OCI-LY3 (cell line): ENCODE results near the gene CHRNB1.

Source experiments
- H2AFZ ChIP-seq: fragments of 200-600, 300-600 bp; shearing (Covaris generic); 2 replicates; pipeline ENCODE4 v1.6.0; 2014; ENCODE audit warnings: antibody characterized with exemption, low read depth, low read length
- H3K27ac ChIP-seq: fragments of 200-600, 300-600 bp; sonication (generic); 2 replicates; pipeline ENCODE4 v1.5.1; 2014; ENCODE audit warnings: mild to moderate bottlenecking, low read length, moderate library complexity, mixed read lengths
- H3K27me3 ChIP-seq: fragments of 200-600, 300-600 bp; sonication (generic); 2 replicates; pipeline ENCODE4 v1.6.1; 2014; ENCODE audit warnings: low read depth, low read length, mixed read lengths
- H3K36me3 ChIP-seq: fragments of 200-600, 300-600 bp; sonication (generic); replicated peaks from 2 replicates; pipeline ENCODE3; 2014; ENCODE audit warnings: low read depth, low read length, mixed read lengths
- H3K4me1 ChIP-seq: fragments of 300-600, 200-600 bp; sonication (generic); 2 replicates; pipeline ENCODE4 v1.6.1; 2014; ENCODE audit warnings: low read length, mixed read lengths
- H3K4me2 ChIP-seq: fragments of 200-600, 300-600 bp; sonication (generic); 2 replicates; pipeline ENCODE4 v1.6.1; 2014; ENCODE audit warnings: low read length, mixed read lengths
- H3K4me3 ChIP-seq: fragments of 300-600, 200-600 bp; sonication (generic); 2 replicates; pipeline ENCODE4 v1.5.1; 2014; ENCODE audit warnings: antibody characterized with exemption, mild to moderate bottlenecking, low read length, moderate library complexity
- H3K79me2 ChIP-seq: fragments of 300-600, 200-600 bp; shearing (Covaris generic); 2 replicates; pipeline ENCODE4 v1.6.1; 2014; ENCODE audit warnings: mild to moderate bottlenecking, low read length, mixed read lengths
- H3K9ac ChIP-seq: fragments of 300-600, 200-600 bp; shearing (Covaris generic); 2 replicates; pipeline ENCODE4 v1.6.0; 2014; ENCODE audit warnings: mild to moderate bottlenecking, low read length, moderate library complexity
- H3K9me3 ChIP-seq: fragments of 200-600, 300-600 bp; shearing (Covaris generic); 2 replicates; pipeline ENCODE4 v1.6.1; 2014; ENCODE audit warnings: low read length, mixed read lengths; ENCODE audit not compliant: insufficient read depth
- H4K20me1 ChIP-seq: fragments of 200-600, 300-600 bp; sonication (generic); 2 replicates; pipeline ENCODE4 v1.6.1; 2016; ENCODE audit warnings: low read length, mixed read lengths; ENCODE audit not compliant: insufficient read depth
- CTCF ChIP-seq: fragments of 200-600, 300-600 bp; sonication (generic); IDR thresholded peaks from 2 replicates; pipeline ENCODE4 v1.5.1; 2014; ENCODE audit warnings: antibody characterized with exemption, low read length, low read depth
- EZH2phosphoT487 ChIP-seq: fragments of 200-600 bp; shearing (Covaris generic); IDR thresholded peaks from 2 replicates; pipeline ENCODE4 v1.6.1; 2018; ENCODE audit warnings: antibody characterized with exemption, mixed run types, low read depth

The CHRNB1 gene

GRCh38 chr17:7428557-7428956, 16.3 kb upstream of the CHRNB1 start, which contains the start of gene SPEM3:
Gene SPEM3 (plus strand): TSS chr17:7428857. CDS start chr17:7428903, 46 bp downstream.
- Histone ChIP-seq H3K27ac (no peak within 1 kb of the TSS), H3K79me2 (no peaks in the 10 kb centered on the region), H3K4me1 (no peaks in the 10 kb centered on the region), H3K9me3 (no peaks in the 10 kb centered on the region), H3K27me3 (no peaks in the 10 kb centered on the region), H2AFZ (no peak within 1 kb of the TSS), H3K4me2 (no peak within 1 kb of the TSS), H3K9ac (no peak within 1 kb of the TSS), H4K20me1 (no peaks in the 10 kb centered on the region), H3K4me3 (no peak within 1 kb of the TSS), H3K36me3 (no peaks in the 10 kb centered on the region)
- TF ChIP-seq EZH2phosphoT487 (no peak), CTCF (no peak)

GRCh38 chr17:7429722-7430121, 15.1 kb upstream of the CHRNB1 start:
- H3K4me3 ChIP-seq, result no peak overlapping the region
- H3K4me2 ChIP-seq, result no peak overlapping the region
- no peaks in the 10 kb centered on the region for H3K4me1 ChIP-seq
- no peaks in the 10 kb centered on the region for H3K9me3 ChIP-seq
- H3K36me3 ChIP-seq, result no peaks in the 10 kb centered on the region
- no peak for TF ChIP-seq EZH2phosphoT487
- TF ChIP-seq CTCF, result no peak
- H2AFZ ChIP-seq, result no peak overlapping the region
- H4K20me1 ChIP-seq, result no peaks in the 10 kb centered on the region
- no peaks in the 10 kb centered on the region for H3K27me3 ChIP-seq
- no peak overlapping the region for H3K9ac ChIP-seq
- no peaks in the 10 kb centered on the region for H3K79me2 ChIP-seq
- no peak overlapping the region for H3K27ac ChIP-seq

DNA sequence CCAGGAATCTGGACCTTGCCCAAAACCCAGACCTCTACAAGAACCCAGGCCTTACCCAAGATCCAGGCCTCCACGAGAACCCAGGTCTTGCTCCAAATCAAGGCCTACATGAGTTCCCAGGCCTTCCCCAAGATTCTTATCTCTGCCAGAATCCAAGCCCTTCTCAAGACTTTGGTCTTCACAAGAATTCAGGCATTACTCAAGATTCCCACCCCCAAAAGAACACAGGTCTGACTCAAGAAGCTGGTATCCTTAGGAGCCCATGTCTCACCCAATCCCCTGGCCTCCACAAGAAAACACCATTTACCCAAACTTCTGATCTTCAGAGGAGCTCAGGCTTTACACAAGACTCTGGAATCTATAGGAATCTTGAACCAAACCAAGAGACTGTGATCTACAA, 13.6 kb upstream of the CHRNB1 start:
- Histone ChIP-seq H3K36me3 (no peaks in the 10 kb centered on the region), H4K20me1 (no peaks in the 10 kb centered on the region), H3K4me3 (no peak overlapping the region), H3K4me2 (no peak overlapping the region), H3K9me3 (no peaks in the 10 kb centered on the region), H3K27me3 (no peaks in the 10 kb centered on the region), H3K27ac (no peak overlapping the region), H3K79me2 (no peaks in the 10 kb centered on the region), H2AFZ (no peak overlapping the region), H3K9ac (no peak overlapping the region), H3K4me1 (peaks cover 3% of the 10 kb centered on the region)
- no peak for TF ChIP-seq CTCF
- no peak for TF ChIP-seq EZH2phosphoT487

DNA sequence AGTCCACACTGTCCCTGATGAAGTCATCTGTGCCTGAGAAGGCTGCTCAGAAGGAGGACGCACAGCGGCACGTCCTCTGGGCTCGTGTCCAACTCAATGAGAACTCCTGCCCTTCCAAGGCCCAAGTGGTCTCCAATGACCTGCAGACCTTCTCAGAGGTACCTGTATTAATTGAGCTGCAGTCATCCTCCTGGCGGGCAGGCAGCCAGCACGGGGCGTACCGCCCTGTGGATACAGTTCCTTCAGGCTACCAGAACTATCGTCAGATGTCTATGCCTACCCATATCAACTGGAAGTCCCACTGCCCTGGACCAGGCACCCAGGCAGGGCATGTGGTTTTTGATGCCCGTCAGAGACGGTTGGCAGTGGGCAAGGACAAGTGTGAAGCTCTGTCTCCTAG, 12.6 kb upstream of the CHRNB1 start:
- Histone ChIP-seq H3K79me2 (no peaks in the 10 kb centered on the region), H3K36me3 (no peaks in the 10 kb centered on the region), H3K9ac (no peak overlapping the region), H3K4me1 (peaks cover 5% of the 10 kb centered on the region), H2AFZ (no peak overlapping the region), H3K27ac (no peak overlapping the region), H4K20me1 (no peaks in the 10 kb centered on the region), H3K27me3 (no peaks in the 10 kb centered on the region), H3K4me3 (no peak overlapping the region), H3K9me3 (no peaks in the 10 kb centered on the region), H3K4me2 (no peak overlapping the region)
- TF ChIP-seq CTCF (no peak), EZH2phosphoT487 (no peak)
